Right cardiac atrium (tissue), 5 donors: Measurements from ENCODE around the gene DHX40. TPM values are rescaled to one million over a fixed set of nuclear protein-coding genes. Genes with fewer than 3 reads are reported as not detected.
A peak's percentile ranks its signal among the peaks of the same experiment; 100 is the strongest.

ENCODE experiments used
- ATAC-seq, 2 donors: fragments of 200-7000 bp; cut with Tn5 transposase; one replicate each; pipeline versions ENCODE4 v1.8.0 to v1.9.1; 2020; ENCODE audit warnings: moderate library complexity in 2 of 2, mild to moderate bottlenecking in 1 of 2
- DNase-seq, 3 donors: peaks; one replicate each; pipeline ENCODE4 v3.0.0-alpha.2; 2020
- H3K27ac ChIP-seq: one replicate; pipeline ENCODE4 v1.5.1; 2013; ENCODE audit warnings: mild to moderate bottlenecking, low read length, control low read depth, moderate library complexity
- H3K27me3 ChIP-seq: one replicate; pipeline ENCODE4 v1.6.1; 2013; ENCODE audit not compliant: control insufficient read depth, insufficient read depth
- H3K4me1 ChIP-seq: one replicate; pipeline ENCODE4 v1.6.1; 2013; ENCODE audit warnings: low read length; ENCODE audit not compliant: control insufficient read depth, insufficient read depth
- H3K4me3 ChIP-seq: one replicate; pipeline ENCODE4 v1.5.1; 2013; ENCODE audit warnings: low read length, control low read depth
- H3K9me3 ChIP-seq: one replicate; pipeline ENCODE4 v1.6.1; 2013; ENCODE audit warnings: low read length; ENCODE audit not compliant: control insufficient read depth
- WGBS: extraction: QIAGEN DNeasy Blood & Tissue Kit; methylation state at CpG from one replicate; pipeline ENCODE4 v1.1.7; 2013; 5-methylcytosine and 5-hydroxymethylcytosine counted together
- intact Hi-C, 4 donors: fragments of 100-400 bp; cut with DNase I; formaldehyde crosslinking; loops; one replicate each; pipeline versions ENCODE4 v1.11.0 to v1.14.0; 2022 to 2023
- polyA plus RNA-seq: library from polyadenylated mRNA; stranded (reverse); fragments of 200-250 nt; gene quantifications from one replicate; pipeline ENCODE4 v1.2.3, GENCODE V29; 2013
- total RNA-seq, 4 donors: library from RNA; stranded (reverse); fragmentation: NEBNext Ultra II Directional; extraction: Animal tissue kit (Norgen Biotek cat#: 25700); gene quantifications; one replicate each; pipeline ENCODE4 v1.2.1, GENCODE V29; 2021
- donor health status: healthy with polysubstance abuse.
- donor health status: DM: no; HTN: yes; CAD: no.
- donor health status: DM: no; HTN: no; CAD: no.
- donor health status: DM: no; HTN: yes; CAD: no; lungs with severe emphysema.
- donor health status: DM: yes; HTN: yes; CAD: no.

The DHX40 gene
- total and polyA plus RNA-seq, 5 donors: 8.0 to 21.7 (median 17.8) TPM

DNA sequence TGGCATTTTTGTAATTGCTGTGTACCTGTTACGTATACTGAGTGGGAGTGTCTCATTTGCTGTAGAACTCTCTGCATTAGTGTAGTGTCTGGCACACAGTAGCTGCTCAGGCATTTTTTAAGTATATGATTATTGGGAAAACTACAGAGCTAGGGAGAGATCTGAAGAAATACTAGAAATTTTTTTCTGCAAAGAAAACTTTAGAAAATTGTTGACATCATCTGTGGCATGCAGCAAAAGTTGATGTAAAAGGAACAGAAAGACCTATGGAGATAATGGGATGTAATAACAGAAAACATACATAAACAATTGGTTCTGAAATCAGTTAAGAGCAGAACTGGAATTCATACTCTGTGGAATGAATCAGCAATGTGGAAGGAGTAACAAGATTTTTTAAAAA is 65.9 kb downstream of the DHX40 start:
- Histone ChIP-seq H3K27me3 (no peaks in the 10 kb centered on the region), H3K4me3 (no peak overlapping the region), H3K9me3 (no peaks in the 10 kb centered on the region), H3K4me1 (peaks cover 7% of the 10 kb centered on the region), H3K27ac (no peak overlapping the region)
- ATAC-seq (no peak), DNase-seq (no peak)
- intact Hi-C loops: no loop called here
- 92% methylated on average over 1 of the region's 1 CpG for WGBS

GRCh38 chr17:59632398-59632797 is 67.0 kb downstream of the DHX40 start:
- no peaks in the 10 kb centered on the region for H3K9me3 ChIP-seq
- DNase-seq (peak in 1 of 3 donors; percentile 52), ATAC-seq (no peak)
- H3K4me1 ChIP-seq: peaks cover 7% of the 10 kb centered on the region
- no peak overlapping the region for H3K27ac ChIP-seq
- intact Hi-C loops: no loop called here
- H3K4me3 ChIP-seq: no peak overlapping the region
- no peaks in the 10 kb centered on the region for H3K27me3 ChIP-seq
- WGBS: 84% methylated on average over 6 of the region's 6 CpGs

DNA sequence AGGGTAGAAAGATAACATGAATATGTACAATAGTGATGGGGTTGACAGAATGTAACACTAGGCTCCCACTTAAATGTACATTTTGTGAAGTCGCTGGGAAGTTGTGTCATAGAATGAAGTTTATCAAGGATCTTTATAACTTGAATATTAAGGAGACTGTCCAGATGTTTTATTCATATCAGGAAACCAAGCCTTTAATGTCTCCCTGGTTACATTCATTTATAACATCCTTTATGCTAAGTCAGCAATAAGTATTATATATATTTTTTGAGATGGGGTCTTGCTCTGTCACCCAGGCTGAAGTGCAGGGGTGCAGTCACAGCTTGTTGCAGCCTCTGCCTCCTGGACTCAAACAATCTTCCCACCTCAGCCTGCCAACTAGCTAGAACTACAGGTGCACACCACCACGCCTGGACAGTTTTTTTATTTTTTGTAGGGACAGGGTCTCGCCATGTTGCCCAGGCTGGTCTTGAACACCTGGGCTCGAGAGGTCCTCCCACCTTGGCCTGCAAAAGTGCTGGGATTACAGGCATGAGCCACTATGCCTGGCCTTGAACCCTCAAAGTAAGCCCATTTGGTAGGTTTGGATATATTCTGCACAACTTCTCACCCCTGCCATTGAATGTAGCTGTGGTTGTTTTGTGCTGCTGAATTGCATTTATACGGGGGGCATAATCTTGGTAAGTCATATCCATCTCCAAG is 68.4 kb downstream of the DHX40 start:
- H3K9me3 ChIP-seq: no peaks in the 10 kb centered on the region
- peak overlapping the region; percentile 4 for H3K27ac ChIP-seq
- H3K27me3 ChIP-seq: no peaks in the 10 kb centered on the region
- 84% methylated on average over 5 of the region's 5 CpGs for WGBS
- DNase-seq: no peak
- no peak overlapping the region for H3K4me3 ChIP-seq
- ATAC-seq: no peak
- intact Hi-C loops: no loop called here
- peaks cover 6% of the 10 kb centered on the region for H3K4me1 ChIP-seq

DNA sequence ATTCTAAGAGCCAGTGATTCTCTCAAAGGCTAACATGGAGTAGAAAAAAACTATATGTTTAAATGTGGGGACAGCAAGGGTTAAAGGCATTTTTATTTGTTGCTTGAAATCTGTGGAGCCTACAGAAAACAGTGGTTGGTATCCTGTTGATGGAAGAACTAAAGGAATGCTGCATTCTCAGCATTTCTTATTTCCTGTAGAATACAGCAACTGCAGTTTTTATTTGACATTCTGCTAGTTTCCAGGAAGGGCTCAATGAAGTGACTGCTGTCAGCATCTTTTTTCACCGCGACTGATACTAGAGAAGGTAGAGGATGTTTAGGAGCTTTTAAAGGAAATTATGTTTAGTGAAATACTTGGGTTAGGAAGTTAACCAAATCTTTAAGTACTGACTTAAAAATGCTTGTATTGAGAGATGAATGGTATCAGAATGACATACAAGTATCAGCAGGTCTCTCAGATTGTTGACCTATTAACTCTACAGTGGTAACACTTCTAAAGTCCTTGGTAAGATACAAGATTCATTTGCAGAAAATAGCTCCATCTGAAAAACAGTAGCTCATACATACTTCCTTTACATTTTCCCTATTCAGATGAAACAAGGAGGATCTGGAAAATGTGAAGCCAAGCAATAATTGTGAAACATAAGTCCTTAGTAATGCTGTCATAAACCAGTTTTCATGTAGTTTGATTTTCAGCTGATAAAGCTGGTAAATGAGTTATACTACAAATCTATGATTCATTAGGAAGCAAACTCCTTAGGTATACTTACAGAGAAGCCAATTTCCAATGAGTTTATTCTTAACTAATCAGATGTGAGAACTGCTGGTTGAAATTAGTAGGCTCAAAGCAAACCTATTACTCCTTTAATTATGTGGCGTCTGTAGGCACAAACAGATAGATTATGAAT is 69.5 kb downstream of the DHX40 start:
- intact Hi-C loops: no loop called here
- no peak for DNase-seq
- peak; percentile 20 to 34 for ATAC-seq
- Histone ChIP-seq H3K27ac (no peak overlapping the region), H3K27me3 (no peaks in the 10 kb centered on the region), H3K4me3 (no peak overlapping the region), H3K4me1 (peaks cover 6% of the 10 kb centered on the region), H3K9me3 (no peaks in the 10 kb centered on the region)
- WGBS: 33% methylated on average over 3 of the region's 3 CpGs

DNA sequence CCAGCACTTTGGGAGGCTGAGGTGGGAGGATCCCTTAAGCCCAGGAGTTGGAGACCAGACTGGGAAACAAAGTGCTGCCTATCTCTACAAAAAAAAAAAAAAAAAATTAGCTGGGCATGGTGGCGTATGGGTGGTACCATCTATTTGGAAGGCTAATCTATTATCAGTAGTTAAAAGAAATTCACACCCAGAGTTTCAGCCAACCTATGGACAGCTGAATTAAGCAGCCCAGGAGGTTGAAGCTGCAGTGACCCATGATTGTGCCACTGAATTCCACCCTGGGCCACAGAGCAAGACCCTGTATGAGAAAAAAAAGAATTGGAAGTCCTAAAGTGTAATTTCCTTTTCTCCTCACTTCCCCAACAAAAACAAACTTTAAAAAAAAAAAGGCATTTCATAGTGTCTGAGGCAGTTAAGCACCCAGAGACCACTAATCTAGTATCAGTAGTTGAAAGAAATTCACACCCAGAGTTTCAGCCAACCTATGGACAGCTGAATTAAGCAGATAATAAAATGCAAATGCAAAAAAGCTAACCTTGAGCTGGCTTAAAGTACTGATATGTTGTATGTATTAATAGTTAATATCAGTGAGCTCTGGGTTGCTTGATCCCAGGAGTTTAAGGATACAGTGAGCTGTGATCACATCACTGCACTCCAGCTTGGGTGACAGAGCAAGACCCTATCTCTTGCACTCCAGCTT is 72.4 kb downstream of the DHX40 start:
- 72% methylated on average over 1 of the region's 1 CpG for WGBS
- no peaks in the 10 kb centered on the region for H3K27me3 ChIP-seq
- no peak overlapping the region for H3K27ac ChIP-seq
- no peak overlapping the region for H3K4me3 ChIP-seq
- DNase-seq: no peak
- no peaks in the 10 kb centered on the region for H3K9me3 ChIP-seq
- peaks cover 6% of the 10 kb centered on the region for H3K4me1 ChIP-seq
- intact Hi-C loops: no loop called here
- ATAC-seq: no peak

DNA sequence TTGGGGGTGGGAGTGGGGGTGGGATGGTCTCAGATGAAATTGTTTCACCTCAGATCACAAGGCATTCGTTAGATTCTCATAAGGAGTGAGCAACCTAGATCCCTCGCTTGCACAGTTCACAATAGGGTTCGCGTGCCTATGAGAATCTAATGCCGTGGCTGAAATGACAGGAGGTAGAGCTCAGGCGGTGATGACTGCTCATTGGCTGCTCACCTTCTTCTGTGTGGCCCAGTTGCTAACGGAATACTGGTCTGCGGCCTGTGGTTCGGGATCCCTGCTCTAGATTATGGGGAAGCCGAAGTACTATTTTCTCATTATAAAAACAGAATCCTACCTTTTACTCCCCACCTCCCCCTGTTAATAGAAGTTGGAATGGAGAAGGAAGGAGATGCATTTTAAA is 73.1 kb downstream of the DHX40 start:
- ATAC-seq: peak; percentile 15 to 40
- DNase-seq: peak in 1 of 3 donors; percentile 47
- H3K27me3 ChIP-seq: no peaks in the 10 kb centered on the region
- H3K4me3 ChIP-seq: no peak overlapping the region
- no peak overlapping the region for H3K27ac ChIP-seq
- intact Hi-C loops: no loop called here
- 57% methylated on average over 10 of the region's 10 CpGs for WGBS
- H3K4me1 ChIP-seq: peaks cover 6% of the 10 kb centered on the region
- no peaks in the 10 kb centered on the region for H3K9me3 ChIP-seq

GRCh38 chr17:59641799-59642484 is 76.5 kb downstream of the DHX40 start:
- Histone ChIP-seq H3K4me1 (peaks cover 2% of the 10 kb centered on the region), H3K4me3 (no peak overlapping the region), H3K9me3 (no peaks in the 10 kb centered on the region), H3K27ac (no peak overlapping the region), H3K27me3 (no peaks in the 10 kb centered on the region)
- 74% methylated on average over 2 of the region's 2 CpGs for WGBS
- DNase-seq: no peak
- ATAC-seq: no peak
- intact Hi-C loops: no loop called here

DNA sequence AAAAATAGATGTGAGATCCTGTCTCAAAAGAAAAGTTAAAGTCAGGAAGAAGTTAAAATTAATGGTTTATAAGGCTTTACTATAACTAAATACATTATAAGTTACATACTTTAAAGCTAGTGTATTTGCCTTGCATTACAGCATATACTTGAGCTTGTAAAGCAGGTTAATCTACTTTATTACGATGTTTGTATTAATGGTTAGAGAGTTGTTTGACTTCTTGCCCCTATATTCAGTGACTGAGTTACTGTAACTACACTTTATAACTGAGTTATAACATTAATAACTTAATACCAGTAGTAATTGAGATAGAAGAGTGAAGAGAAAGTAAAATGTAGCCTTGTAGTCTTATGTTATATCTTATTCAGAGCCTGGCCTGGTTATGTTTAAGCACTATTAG is 77.2 kb downstream of the DHX40 start:
- Histone ChIP-seq H3K27ac (no peak overlapping the region), H3K9me3 (no peaks in the 10 kb centered on the region), H3K4me1 (peaks cover 2% of the 10 kb centered on the region), H3K27me3 (no peaks in the 10 kb centered on the region), H3K4me3 (no peak overlapping the region)
- intact Hi-C loops: no loop called here
- DNase-seq (no peak), ATAC-seq (no peak)
- WGBS: 89% methylated on average over 1 of the region's 1 CpG

GRCh38 chr17:59643159-59644140 is 78.0 kb downstream of the DHX40 start:
- WGBS: 80% methylated on average over 5 of the region's 5 CpGs
- no peak for DNase-seq
- peaks cover 2% of the 10 kb centered on the region for H3K4me1 ChIP-seq

GRCh38 chr17:59647288-59647687 is 81.9 kb downstream of the DHX40 start:
- intact Hi-C loops: no loop called here
- 75% methylated on average over 6 of the region's 6 CpGs for WGBS
- Histone ChIP-seq H3K27me3 (no peaks in the 10 kb centered on the region), H3K9me3 (no peaks in the 10 kb centered on the region), H3K4me1 (no peaks in the 10 kb centered on the region), H3K27ac (no peak overlapping the region), H3K4me3 (no peak overlapping the region)
- DNase-seq (no peak), ATAC-seq (no peak)

More at GRCh38 chr17:59643159-59644140, 78.0 kb downstream of the DHX40 start:
- peak; percentile 45 to 56 for ATAC-seq
- Histone ChIP-seq H3K9me3 (no peaks in the 10 kb centered on the region), H3K27ac (no peak overlapping the region), H3K27me3 (no peaks in the 10 kb centered on the region), H3K4me3 (no peak overlapping the region)
- intact Hi-C loops: no loop called here
